ENCODE measurements around the gene RAB40C.
A peak's percentile ranks its signal among the peaks of the same experiment; 100 is the strongest.

Gene RAB40C

GRCh38 chr16:576197-576822, 13.6 kb upstream of the RAB40C start:
- Histone ChIP-seq H3K27me3 (ENCODE audit: control insufficient read depth, insufficient read depth, low read length) (no peaks in the 10 kb centered on the region), H3K27ac (ENCODE audit: low read length) (no peak overlapping the region), H3K4me1 (ENCODE audit: control insufficient read depth, insufficient read depth, low read length) (peaks cover 3% of the 10 kb centered on the region; the same call in 1 of the 2 replicates), H3K36me3 (ENCODE audit: control insufficient read depth, insufficient read depth, low read length) (peaks cover 14% of the 10 kb centered on the region; the same call in 1 of the 2 replicates), H3K9me3 (ENCODE audit: control insufficient read depth, insufficient read depth, low read length) (no peaks in the 10 kb centered on the region), H3K4me3 (ENCODE audit: low read length) (no peak overlapping the region)
- no peak for DNase-seq (ENCODE audit: low read depth, low spot score)
- WGBS (ENCODE audit: insufficient coverage, insufficient read length): no CpG with 5 or more reads among the region's 21 CpGs

- H3K36me3 ChIP-seq (ENCODE audit: control insufficient read depth, insufficient read depth, low read length): peaks cover 14% of the 10 kb centered on the region; the same call in 1 of the 2 replicates
- no CpG with 5 or more reads among the region's 8 CpGs for WGBS (ENCODE audit: insufficient coverage, insufficient read length)
- H3K27me3 ChIP-seq (ENCODE audit: control insufficient read depth, insufficient read depth, low read length): no peaks in the 10 kb centered on the region
- no peak overlapping the region for H3K4me3 ChIP-seq (ENCODE audit: low read length)
- no peak overlapping the region for H3K27ac ChIP-seq (ENCODE audit: low read length)
- no peaks in the 10 kb centered on the region for H3K9me3 ChIP-seq (ENCODE audit: control insufficient read depth, insufficient read depth, low read length)
- peaks cover 3% of the 10 kb centered on the region; the same call in 1 of the 2 replicates for H3K4me1 ChIP-seq (ENCODE audit: control insufficient read depth, insufficient read depth, low read length)
- DNase-seq (ENCODE audit: low read depth, low spot score): no peak
These were observed 13.1 kb upstream of the RAB40C start for GRCh38 chr16:576823-577201.

- no peaks in the 10 kb centered on the region for H3K9me3 ChIP-seq (ENCODE audit: control insufficient read depth, insufficient read depth, low read length)
- no peak for DNase-seq (ENCODE audit: low read depth, low spot score)
- WGBS (ENCODE audit: insufficient coverage, insufficient read length): no CpG with 5 or more reads among the region's 13 CpGs
- H3K4me3 ChIP-seq (ENCODE audit: low read length): no peak overlapping the region
- peaks cover 17% of the 10 kb centered on the region; the same call in 1 of the 2 replicates for H3K36me3 ChIP-seq (ENCODE audit: control insufficient read depth, insufficient read depth, low read length)
- no peaks in the 10 kb centered on the region for H3K27me3 ChIP-seq (ENCODE audit: control insufficient read depth, insufficient read depth, low read length)
- no peak overlapping the region for H3K27ac ChIP-seq (ENCODE audit: low read length)
- peaks cover 4% of the 10 kb centered on the region; the same call in 1 of the 2 replicates for H3K4me1 ChIP-seq (ENCODE audit: control insufficient read depth, insufficient read depth, low read length)
These were observed 12.1 kb upstream of the RAB40C start for GRCh38 chr16:577796-578195.

GRCh38 chr16:578232-578869, 11.5 kb upstream of the RAB40C start:
- H3K27me3 ChIP-seq (ENCODE audit: control insufficient read depth, insufficient read depth, low read length): no peaks in the 10 kb centered on the region
- peaks cover 9% of the 10 kb centered on the region; the same call in 1 of the 2 replicates for H3K4me1 ChIP-seq (ENCODE audit: control insufficient read depth, insufficient read depth, low read length)
- H3K36me3 ChIP-seq (ENCODE audit: control insufficient read depth, insufficient read depth, low read length): peaks cover 19% of the 10 kb centered on the region; the same call in 1 of the 2 replicates
- no peak overlapping the region for H3K27ac ChIP-seq (ENCODE audit: low read length)
- DNase-seq (ENCODE audit: low read depth, low spot score): no peak
- no peaks in the 10 kb centered on the region for H3K9me3 ChIP-seq (ENCODE audit: control insufficient read depth, insufficient read depth, low read length)
- no peak overlapping the region for H3K4me3 ChIP-seq (ENCODE audit: low read length)
- no CpG with 5 or more reads among the region's 24 CpGs for WGBS (ENCODE audit: insufficient coverage, insufficient read length)

- no peak overlapping the region for H3K27ac ChIP-seq (ENCODE audit: low read length)
- DNase-seq (ENCODE audit: low read depth, low spot score): no peak
- WGBS (ENCODE audit: insufficient coverage, insufficient read length): no CpG with 5 or more reads among the region's 34 CpGs
- peaks cover 10% of the 10 kb centered on the region; the same call in 1 of the 2 replicates for H3K4me1 ChIP-seq (ENCODE audit: control insufficient read depth, insufficient read depth, low read length)
- peak overlapping the region; percentile 21; the same call in 1 of the 2 replicates for H3K4me3 ChIP-seq (ENCODE audit: low read length)
- no peaks in the 10 kb centered on the region for H3K9me3 ChIP-seq (ENCODE audit: control insufficient read depth, insufficient read depth, low read length)
- peaks cover 19% of the 10 kb centered on the region; the same call in 1 of the 2 replicates for H3K36me3 ChIP-seq (ENCODE audit: control insufficient read depth, insufficient read depth, low read length)
- no peaks in the 10 kb centered on the region for H3K27me3 ChIP-seq (ENCODE audit: control insufficient read depth, insufficient read depth, low read length)
These were observed 10.9 kb upstream of the RAB40C start for GRCh38 chr16:578870-579405.

GRCh38 chr16:580141-580945, 9.5 kb upstream of the RAB40C start:
- peaks cover 12% of the 10 kb centered on the region for H3K4me1 ChIP-seq (ENCODE audit: control insufficient read depth, insufficient read depth, low read length)
- no peaks in the 10 kb centered on the region for H3K9me3 ChIP-seq (ENCODE audit: control insufficient read depth, insufficient read depth, low read length)
- H3K27me3 ChIP-seq (ENCODE audit: control insufficient read depth, insufficient read depth, low read length): no peaks in the 10 kb centered on the region
- H3K36me3 ChIP-seq (ENCODE audit: control insufficient read depth, insufficient read depth, low read length): peaks cover 12% of the 10 kb centered on the region; the same call in 1 of the 2 replicates
- no peak overlapping the region for H3K4me3 ChIP-seq (ENCODE audit: low read length)
- H3K27ac ChIP-seq (ENCODE audit: low read length): no peak overlapping the region
- DNase-seq (ENCODE audit: low read depth, low spot score): no peak
- WGBS (ENCODE audit: insufficient coverage, insufficient read length): no CpG with 5 or more reads among the region's 27 CpGs

GRCh38 chr16:580946-581498, 8.8 kb upstream of the RAB40C start:
- no peak for DNase-seq (ENCODE audit: low read depth, low spot score)
- H3K27me3 ChIP-seq (ENCODE audit: control insufficient read depth, insufficient read depth, low read length): no peaks in the 10 kb centered on the region
- H3K9me3 ChIP-seq (ENCODE audit: control insufficient read depth, insufficient read depth, low read length): no peaks in the 10 kb centered on the region
- no peak overlapping the region for H3K27ac ChIP-seq (ENCODE audit: low read length)
- no CpG with 5 or more reads among the region's 19 CpGs for WGBS (ENCODE audit: insufficient coverage, insufficient read length)
- H3K4me3 ChIP-seq (ENCODE audit: low read length): no peak overlapping the region
- H3K36me3 ChIP-seq (ENCODE audit: control insufficient read depth, insufficient read depth, low read length): peaks cover 9% of the 10 kb centered on the region; the same call in 1 of the 2 replicates
- peaks cover 13% of the 10 kb centered on the region for H3K4me1 ChIP-seq (ENCODE audit: control insufficient read depth, insufficient read depth, low read length)

GRCh38 chr16:582218-582613, 7.7 kb upstream of the RAB40C start:
- no peak overlapping the region for H3K4me3 ChIP-seq (ENCODE audit: low read length)
- no peak for DNase-seq (ENCODE audit: low read depth, low spot score)
- no CpG with 5 or more reads among the region's 18 CpGs for WGBS (ENCODE audit: insufficient coverage, insufficient read length)
- peaks cover 9% of the 10 kb centered on the region; the same call in 1 of the 2 replicates for H3K36me3 ChIP-seq (ENCODE audit: control insufficient read depth, insufficient read depth, low read length)
- H3K4me1 ChIP-seq (ENCODE audit: control insufficient read depth, insufficient read depth, low read length): peaks cover 13% of the 10 kb centered on the region
- no peaks in the 10 kb centered on the region for H3K9me3 ChIP-seq (ENCODE audit: control insufficient read depth, insufficient read depth, low read length)
- no peak overlapping the region for H3K27ac ChIP-seq (ENCODE audit: low read length)
- H3K27me3 ChIP-seq (ENCODE audit: control insufficient read depth, insufficient read depth, low read length): no peaks in the 10 kb centered on the region

- H3K9me3 ChIP-seq (ENCODE audit: control insufficient read depth, insufficient read depth, low read length): no peaks in the 10 kb centered on the region
- H3K36me3 ChIP-seq (ENCODE audit: control insufficient read depth, insufficient read depth, low read length): peaks cover 9% of the 10 kb centered on the region; the same call in 1 of the 2 replicates
- WGBS (ENCODE audit: insufficient coverage, insufficient read length): no CpG with 5 or more reads among the region's 21 CpGs
- H3K4me3 ChIP-seq (ENCODE audit: low read length): no peak overlapping the region
- DNase-seq (ENCODE audit: low read depth, low spot score): no peak
- H3K27me3 ChIP-seq (ENCODE audit: control insufficient read depth, insufficient read depth, low read length): no peaks in the 10 kb centered on the region
- H3K4me1 ChIP-seq (ENCODE audit: control insufficient read depth, insufficient read depth, low read length): peaks cover 13% of the 10 kb centered on the region
- no peak overlapping the region for H3K27ac ChIP-seq (ENCODE audit: low read length)
These were observed 7.1 kb upstream of the RAB40C start for GRCh38 chr16:582614-583331.
